ENCODE data around the gene VDR.

DNA sequence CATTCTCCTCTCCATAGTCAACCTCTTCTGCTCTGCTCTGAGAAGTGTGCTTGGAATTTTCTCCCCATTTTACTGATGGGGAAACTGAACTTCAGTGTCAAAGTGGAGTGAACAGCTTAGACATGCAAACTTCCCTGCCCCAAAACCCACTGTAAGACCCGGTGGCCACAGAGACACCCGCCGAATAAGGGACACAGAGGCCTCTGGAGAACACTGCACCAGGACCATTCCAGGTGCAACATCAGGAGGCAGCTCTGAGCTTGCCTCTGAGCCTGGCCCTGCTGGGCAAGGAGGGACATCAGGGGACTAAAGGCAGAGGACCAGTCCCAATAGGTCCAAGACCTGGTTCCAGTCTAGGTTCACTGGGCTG is 86.8 kb downstream of the VDR start:
- TF ChIP-seq CTCF (IDR thresholded peaks at IDR 0.05; ENCODE audit: poor library complexity, severe bottlenecking) = no peak
- no peak for TF ChIP-seq EZH2 (IDR thresholded peaks at IDR 0.05; ENCODE audit: borderline replicate concordance, insufficient read depth, low read length, poor library complexity, severe bottlenecking)
- TF ChIP-seq SMC3 (conservative IDR thresholded peaks at IDR 0.05; ENCODE audit: poor library complexity) = no peak
- no peak for TF ChIP-seq EP300 (conservative IDR thresholded peaks at IDR 0.05; ENCODE audit: poor library complexity, severe bottlenecking)
